DMS 273 (cell line): Measurements from ENCODE around the gene DIS3L2.
A peak's percentile ranks its signal among the peaks of the same experiment; 100 is the strongest.
"Not testable (repeated sequence)": the region's sequence is repeated elsewhere in the genome, so short reads cannot be mapped to it uniquely, and the experiment has no call there.

Experiments
- DNase-seq: peaks from one replicate; lab custom pipeline; 2025; ENCODE audit not compliant: unreplicated experiment; lab: John Stamatoyannopoulos, UW

DIS3L2 gene

DNA sequence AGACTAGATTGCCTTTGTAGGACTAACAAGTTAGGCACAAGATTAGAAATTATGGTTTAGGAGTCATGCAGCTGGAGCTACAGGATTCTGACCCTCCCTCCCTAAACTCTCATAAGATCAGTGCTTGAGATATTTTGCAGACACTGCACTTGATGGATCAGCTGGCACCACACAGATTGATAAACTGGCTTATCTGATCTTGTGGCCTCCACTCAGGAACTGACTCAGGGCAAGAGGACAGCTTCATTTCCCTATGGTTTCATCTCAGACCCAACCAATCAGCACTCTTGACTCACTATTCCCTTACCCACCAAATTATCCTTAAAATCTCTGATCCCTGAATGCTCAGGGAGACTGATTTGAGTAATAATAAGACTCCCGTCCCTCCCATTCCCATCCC, 152.3 kb downstream of the DIS3L2 start:
- no peak for DNase-seq

DNA sequence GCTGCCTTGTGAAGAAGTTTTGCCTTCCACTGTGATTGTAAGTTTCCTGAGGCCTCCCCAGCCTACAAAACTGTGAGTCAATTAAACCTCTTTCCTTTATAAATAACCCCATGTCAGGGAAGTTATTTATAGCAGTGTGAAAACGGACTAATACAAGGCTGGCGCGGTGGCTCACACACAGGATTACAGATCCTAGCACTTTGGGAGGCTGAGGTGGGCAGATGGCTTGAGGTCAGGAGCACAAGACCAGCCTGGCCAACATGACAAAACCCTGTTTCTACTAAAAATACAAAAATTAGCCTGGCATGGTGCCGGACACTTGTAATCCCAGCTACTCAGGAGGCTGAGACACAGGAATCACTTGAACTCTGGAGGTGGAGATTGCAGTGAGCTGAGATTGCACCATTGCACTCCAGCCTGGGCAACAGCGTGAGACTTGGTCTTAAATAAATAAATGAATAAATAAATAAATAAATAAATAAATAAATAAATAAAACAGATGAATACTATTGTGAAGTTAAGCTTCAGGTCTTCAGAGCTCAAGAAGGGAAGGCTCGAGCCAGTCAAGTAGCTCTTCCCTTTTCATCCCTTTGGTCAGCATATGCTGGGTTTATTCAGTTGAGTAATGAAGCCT, 154.3 kb downstream of the DIS3L2 start:
- DNase-seq, result not testable (repeated sequence)

DNA sequence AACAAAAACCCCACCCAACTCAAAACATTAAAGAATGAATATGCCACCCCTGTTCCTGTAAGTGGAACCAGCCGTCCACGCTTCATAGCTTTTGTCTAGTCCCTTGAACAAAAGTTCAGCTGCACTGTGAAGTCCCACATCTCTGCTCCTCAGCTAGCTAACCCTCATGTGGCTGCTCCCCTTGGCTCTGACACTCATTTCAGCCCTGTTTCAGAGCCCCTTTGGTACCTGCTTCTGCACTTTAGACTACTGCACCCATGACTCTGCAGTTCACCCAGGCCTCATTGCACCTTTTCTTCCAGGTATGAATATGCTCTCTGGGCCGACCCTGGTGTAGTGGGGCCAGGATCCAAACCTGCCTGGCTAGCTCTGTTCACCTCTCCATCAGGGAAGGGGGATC, 155.3 kb downstream of the DIS3L2 start:
- no peak for DNase-seq

DNA sequence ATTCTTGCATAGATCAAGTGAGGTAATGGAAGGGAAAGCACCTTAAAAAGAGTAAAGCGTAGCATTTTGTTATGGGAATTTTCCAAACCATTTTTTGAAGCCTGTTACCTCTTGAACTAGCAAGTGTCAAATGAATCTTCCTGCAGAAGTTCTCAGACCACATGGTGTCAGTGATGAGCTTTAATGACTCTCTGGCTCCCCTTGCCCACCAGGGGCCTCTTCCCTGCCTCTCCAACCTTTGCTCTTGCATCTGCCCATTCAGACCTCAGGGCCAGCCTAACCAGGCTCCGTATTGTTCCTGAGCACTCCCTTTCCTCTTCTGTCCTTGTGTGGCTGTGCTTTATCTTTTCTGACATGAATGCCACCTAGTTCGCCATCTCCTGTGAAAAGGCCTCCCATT, 155.9 kb downstream of the DIS3L2 start:
- DNase-seq, result peak; percentile 6

DNA sequence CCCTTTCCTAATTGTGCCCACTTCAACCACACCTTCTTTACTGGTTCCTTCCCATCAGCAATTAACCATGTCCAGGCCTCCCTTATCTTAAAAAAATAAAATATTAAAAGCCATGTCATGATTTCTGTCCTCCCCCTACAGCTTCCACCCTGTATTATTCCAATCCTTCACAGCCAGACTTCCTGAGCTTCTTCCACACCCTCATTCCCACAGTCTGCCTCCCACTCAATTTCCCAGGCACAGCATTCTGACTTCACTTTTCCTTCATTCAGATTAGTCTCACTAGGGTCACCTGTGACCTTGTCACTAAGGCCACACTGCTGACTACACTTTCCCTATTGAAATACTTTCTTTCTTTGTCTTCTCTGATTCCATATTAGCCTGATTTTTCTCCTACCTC, 159.4 kb downstream of the DIS3L2 start:
- DNase-seq, result no peak

DNA sequence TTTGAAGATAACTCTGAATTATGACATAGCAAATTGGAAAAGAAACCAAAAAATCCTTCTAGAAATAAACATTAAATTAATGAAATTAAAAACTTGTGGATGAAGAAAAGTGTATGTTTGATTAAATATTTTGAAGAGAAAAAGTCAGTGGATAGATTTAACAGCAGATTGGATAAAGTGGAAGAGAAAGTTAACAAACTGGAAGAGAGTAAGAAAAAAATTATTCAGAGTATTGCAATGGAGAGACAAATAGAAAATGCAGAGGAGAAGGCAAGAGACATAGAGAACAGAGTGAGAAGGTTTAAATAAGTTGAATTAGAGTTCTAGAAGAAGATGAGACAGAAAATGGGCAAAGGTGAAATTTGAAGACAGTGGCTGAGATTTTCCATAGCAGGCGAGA, 162.8 kb downstream of the DIS3L2 start:
- DNase-seq, result no peak

DNA sequence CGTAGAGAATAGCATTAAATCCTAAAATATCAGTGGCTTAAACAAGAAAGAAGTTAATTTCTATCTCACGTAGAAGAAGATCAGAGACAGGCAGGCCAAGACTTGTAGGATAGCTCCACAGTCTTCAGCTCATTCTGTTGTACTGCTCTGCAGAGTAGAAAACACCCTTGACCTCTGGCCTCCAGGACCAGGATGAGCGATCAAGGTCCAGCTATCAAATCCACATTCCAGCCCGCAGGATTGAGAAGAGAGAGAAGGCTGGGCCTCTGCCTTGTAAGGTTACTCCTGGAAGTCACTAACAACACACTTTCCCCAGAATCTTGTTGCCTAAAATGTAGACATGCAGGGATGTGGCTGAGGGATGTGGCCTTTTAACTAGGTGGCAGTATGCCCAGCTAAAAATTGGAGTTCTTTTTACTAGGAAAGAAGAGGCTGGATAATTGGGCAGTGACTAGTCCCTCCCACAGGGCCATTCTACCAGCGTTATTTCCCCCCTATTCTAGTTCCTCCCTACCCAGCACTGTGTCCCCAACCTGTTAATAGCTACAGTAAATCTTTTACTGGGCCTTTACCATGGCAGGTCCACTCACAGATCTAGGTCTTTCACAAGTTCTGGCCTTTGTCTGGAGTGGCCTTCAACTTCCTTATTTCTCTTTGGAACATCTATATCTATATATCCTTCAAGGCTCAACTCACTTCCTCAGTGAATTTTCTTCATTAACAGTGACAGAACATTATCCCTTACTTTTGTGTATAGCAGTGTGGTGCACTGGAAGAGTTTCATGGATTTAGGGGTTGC, 165.0 kb downstream of the DIS3L2 start:
- DNase-seq, result peak; percentile 5

DNA sequence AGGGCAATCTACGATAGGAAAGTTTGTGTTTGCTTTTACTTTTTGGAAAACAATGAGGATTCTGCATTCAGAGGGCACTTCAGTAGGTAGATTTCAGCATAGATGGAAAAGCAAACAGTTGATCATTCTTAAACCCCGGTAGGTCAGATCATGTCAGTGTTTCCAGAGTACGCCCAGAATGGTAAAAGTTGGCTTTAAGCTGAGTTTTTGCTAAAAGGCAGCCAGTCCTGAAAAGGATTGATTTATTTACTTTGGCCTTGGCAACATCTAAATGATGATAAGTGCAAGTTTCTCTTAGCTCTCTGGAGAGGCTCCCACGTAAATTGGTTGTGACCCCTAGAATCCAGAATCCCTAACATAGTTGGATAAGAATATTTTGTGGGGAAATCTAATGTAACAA, 168.0 kb downstream of the DIS3L2 start:
- no peak for DNase-seq

DNA sequence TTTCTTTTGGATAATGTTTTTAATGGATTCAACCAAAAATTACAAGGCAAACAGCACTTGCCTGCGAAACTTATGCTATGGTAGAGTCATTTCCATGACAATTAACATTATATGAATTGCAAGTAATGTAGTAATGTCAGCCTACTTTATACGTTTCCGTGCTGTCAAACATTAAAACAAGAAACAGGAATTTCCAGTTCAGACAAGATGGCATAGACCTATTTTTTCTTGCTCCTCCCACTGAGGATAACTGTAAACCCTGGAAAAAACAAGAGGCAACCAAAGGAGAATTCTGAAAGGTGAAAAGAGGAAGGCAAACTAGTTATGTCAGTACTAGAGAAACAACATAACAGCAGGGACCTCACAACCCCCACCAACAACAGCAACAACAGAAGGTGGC, 170.7 kb downstream of the DIS3L2 start:
- DNase-seq, result no peak

DNA sequence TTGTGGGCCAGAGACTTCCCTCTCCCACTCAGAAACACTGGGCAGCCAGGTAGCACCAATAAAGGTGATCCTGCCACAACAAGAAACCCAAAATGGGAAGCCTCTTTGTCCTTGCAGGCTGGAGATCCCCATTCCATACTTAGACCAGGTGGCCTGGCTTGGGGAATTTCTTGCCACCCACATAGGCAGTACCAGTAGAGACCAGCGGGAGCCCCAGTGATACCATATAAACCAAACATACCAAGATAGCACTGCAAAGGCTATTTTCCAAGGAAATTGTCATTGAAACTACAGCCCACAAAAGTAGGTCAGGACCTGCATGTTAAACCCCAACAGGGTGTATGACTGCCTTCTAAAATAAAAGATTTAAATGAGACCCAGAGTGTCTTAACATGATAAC, 171.6 kb downstream of the DIS3L2 start:
- DNase-seq, result peak; percentile 18

DNA sequence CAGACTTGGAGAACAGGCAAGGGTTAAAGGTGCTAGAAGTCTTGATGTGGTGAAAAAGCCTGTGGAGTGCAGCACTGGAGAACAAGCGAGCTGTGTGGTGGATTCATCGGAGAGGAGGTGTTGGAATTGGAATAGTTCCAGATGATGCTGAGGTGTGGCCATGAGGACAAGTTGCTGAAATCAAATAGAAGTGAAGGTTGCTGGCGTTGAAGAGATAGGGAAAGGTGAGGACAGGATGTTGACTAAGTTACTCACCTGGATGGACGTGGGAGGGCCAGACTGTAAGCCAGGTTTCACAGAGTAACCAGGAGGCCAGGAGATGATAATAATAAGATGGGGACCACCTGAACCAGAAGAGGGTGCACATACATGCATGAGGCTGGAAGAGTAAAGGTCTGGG, 173.4 kb downstream of the DIS3L2 start:
- no peak for DNase-seq

DNA sequence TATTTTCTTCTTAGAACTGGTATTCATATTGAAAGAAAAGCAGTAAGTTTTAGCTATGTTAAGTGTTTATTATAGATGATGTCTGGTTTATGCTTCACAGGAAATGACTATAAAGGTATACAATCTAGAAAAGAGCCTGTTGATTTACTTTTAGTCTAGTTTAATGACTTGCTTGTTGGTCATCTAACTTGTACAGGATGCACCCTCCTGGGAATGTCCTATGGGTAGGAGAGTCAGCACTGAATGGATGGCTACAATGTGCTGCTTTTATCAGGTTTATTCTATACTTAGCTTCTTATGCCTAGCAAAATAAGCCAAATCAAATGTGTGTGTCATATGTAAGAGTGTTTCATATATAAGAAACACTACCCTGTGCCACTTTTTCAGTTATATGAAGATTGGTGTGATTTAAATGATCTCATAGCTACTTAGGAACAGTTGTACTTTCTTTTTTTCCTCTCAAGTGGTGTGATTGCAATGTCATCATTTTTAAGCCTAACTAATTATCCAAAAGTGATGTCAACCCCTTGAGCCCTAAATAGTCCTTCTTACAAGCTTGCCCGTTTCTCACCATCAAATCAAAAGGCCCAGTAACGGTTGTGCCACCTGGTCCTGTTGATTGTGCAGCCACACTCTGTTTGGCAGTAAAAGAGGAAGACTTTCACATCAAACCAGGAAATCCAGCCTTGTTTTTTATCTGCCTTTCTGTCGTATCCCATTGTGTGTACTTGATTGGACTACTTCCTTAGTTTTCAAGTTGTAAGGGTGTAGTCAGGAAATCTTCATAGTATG, 176.0 kb downstream of the DIS3L2 start:
- DNase-seq, result no peak

DNA sequence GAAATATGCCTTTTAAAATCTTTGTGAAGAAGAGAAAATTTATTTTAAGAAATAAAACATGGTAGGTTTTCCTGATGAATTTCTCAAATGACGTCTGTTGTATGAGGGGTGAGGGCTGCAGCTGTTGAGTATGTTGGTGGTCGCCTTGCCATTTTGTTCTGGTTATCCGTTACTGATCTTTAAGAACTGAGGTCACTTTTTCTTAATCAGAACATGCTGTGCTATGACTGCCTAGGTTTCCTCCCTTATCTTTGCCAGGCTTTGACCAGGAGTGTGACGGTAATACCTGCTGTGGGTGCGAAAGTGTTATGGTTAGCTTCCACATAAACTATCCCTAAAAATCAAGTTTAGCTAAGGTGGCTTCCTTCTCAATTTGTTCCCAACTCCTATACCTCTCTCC, 176.9 kb downstream of the DIS3L2 start:
- DNase-seq, result no peak

DNA sequence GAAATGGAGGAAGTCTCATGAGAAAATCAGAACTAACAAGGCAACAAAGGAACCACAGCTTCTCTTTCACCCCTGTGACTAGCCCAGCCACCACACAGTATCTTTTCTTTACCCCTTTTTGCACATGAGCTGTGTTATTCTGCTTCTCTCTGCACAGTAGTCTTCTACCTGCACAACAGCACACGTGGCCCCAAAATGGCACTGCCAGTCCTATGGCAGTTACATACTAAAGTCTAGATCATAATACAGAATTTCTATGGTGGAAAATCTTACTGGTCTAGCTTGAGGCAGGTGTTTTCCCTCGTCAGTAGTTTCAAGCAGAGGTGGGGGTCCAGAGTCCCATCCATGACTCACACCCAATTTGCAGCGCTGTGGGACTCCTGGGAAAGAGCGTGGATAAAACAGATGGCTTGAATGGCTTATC, 177.7 kb downstream of the DIS3L2 start:
- DNase-seq, result no peak

DNA sequence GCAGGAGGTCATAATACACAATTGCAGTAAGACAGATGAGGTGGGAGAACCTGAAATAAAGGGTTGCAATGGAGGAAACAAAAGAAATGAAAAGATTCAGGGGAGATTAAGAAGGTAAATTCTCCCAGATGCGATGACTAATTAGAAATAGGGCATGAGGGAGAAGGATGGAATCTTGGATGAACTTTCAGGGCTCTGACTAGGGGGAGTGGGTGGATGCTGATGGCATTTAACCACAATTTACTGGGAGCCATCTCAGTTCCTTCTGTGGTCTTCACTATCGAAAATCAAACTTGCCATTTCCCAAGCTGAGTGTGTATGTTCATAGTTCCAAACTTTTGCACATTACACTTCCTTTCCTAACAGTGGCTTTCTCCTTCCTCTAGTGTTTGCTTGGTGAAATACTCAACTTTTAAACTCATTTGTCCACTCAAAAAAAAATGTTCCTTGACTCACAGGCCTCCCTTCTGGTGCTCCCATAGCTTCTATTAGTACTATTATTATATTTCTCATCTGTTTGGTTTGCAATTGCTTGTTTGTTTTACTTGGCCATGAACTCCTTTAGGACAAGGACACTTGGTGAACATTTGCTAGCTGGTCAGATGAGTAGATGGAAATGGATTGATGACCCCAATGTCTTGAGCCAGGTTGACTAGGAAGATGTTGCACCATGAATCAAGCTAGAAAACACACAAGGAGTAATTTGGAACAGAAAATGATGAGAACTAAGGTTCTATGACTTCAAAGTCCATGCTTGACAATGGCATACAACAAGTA, 178.5 kb downstream of the DIS3L2 start:
- DNase-seq, result no peak

DNA sequence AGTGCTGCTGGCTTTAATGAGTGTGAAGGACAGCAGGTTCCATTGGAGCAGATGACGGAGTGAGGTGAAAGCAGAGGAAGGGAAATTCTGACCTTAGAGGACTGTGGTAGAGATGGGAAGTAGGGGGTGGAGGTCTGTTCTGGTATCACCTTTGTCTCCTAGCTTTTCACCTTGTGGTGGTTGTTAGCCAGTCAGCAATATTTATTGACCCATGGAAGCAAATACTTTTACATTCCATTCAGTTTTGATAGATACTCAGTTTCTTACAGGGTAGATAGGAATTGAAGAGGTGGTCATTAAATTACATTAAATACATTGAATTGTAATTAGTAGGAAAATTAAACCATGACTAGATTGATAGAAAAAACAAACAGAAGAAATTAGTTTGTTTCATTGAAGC, 180.1 kb downstream of the DIS3L2 start:
- DNase-seq, result no peak

DNA sequence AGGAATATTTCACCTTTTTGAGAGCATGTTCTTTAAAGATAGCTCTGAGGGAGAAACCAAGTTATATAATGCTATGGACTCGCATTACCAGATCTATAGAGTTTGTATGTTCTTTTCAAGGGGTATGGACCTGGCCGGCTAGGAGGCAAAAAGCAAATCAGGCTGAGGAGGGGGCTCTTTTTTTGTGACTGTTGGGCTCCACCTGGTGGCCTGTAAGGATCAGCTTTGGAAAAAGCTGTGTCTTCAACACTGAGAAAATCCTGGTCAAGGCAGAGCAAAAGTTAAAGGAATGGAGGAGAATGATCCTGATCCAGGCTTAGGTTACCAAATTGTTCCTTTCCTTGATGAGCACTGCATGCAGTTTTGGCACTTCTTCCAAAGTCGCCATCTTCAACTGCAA, 180.5 kb downstream of the DIS3L2 start:
- DNase-seq, result peak; percentile 61

DNA sequence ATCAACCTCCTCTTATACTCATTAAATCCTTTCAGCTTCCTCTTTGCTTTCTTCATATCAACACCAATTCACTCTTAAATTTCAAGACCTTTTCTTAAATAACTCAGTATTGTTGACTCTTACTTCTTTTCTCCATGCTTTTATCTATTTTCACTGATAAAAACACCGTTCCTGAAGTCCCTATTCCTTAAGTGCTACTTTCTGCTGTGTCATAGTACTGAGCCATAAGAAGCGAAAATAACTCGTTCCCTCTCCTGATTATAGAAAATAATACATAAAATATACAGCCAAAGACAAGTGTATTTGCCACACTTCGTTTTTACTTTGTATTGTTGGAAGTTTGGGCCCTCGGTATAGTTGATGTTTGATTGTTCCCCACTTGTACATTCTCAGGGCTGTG, 181.0 kb downstream of the DIS3L2 start:
- DNase-seq, result no peak

DNA sequence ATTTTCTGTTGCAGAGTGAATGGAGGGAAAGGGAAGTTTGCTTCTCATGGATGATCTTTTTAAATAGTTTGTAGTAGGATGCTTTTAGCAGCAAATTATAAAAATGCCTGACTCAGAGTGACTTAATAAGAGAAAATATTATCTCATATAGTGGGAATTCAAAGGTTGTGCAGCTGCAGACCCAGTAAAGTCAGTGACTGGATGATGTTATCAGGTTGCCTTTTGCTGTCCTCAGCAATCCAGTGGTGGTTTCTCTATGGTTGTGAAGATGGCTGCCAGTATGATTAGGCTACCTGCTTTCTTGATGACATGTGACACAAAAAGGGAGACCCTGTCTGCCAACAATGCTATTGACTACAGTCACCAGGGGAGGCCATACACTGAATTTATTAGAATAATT, 184.8 kb downstream of the DIS3L2 start:
- DNase-seq, result no peak

DNA sequence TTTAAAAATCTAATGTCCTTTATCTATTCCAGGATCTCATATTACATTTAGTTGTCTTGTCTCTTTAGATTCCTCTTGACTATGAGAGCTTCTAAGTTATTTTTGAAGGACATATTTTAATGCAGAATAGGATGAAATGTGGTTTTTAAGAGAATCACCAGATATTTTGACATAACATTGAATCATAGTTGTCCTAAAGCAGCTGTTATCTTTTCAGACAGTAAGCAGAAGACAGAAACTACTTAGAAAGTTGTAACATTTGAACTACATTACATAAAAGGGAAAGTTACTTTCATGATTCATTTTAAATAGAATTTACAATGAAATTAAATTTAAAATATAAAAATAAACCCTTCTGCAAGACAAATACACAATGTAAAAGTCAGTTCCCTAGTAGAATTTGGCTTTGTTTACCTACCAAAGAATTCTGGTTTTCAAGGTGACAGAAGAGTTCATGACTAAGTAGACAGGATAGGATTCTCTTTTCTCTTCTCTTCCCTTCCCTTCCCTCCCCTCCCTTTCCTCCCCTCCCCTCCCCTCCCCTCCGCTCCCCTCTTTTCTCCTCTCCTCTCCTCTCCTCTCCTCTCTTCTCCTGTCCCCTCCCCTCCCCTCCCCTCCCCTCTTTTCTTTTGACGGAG, 186.0 kb downstream of the DIS3L2 start:
- no peak for DNase-seq

DNA sequence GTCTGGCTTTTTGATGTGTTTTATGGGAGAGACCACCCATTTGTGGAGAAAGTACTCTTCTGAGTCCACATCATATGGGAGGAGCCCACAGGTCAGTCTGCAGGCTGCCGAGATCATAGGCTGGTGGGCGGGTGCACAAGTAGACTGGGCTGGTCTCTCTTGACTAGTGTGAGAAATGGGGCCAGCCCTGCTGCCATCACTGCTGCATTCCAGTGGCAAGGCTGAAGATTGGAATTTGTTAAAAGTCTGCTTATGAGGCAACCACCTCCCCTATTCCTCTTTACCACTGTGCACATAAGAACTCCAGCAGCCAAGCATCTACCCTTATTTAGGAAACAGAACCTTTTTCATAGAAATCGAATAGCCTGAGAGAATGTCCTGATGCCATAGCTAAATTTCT, 200.7 kb downstream of the DIS3L2 start:
- no peak for DNase-seq
